Measurements from ENCODE around the gene C3orf52. TPM values are rescaled to one million over a fixed set of nuclear protein-coding genes. Genes with fewer than 3 reads are reported as not detected.

C3orf52 gene
- total and polyA plus RNA-seq, 3 donors from 2014 or later = 5.7 to 13.2 (median 6.8) TPM

GRCh38 chr3:112129925-112130637, 43.9 kb downstream of the C3orf52 start:
- H3K27ac ChIP-seq = no peak overlapping the region
- no peak for DNase-seq
- H3K4me3 ChIP-seq = no peak overlapping the region
- peaks cover 11% of the 10 kb centered on the region for H3K4me1 ChIP-seq
- WGBS, 2 donors = 91 to 93% methylated on average over 4 of the region's 4 CpGs
- TF ChIP-seq POLR2A (IDR thresholded peaks at IDR 0.05) (no peak), CTCF (IDR thresholded peaks at IDR 0.05) (no peak)
- intact Hi-C loops (cut with DNase I; ENCODE audit: low total_unique reads) = no loop called here
- no peaks in the 10 kb centered on the region for H3K36me3 ChIP-seq (ENCODE audit: low read depth, missing control alignments)
- H3K27me3 ChIP-seq = no peaks in the 10 kb centered on the region
- no peaks in the 10 kb centered on the region for H3K9me3 ChIP-seq

GRCh38 chr3:112130638-112130993, 44.4 kb downstream of the C3orf52 start:
- Histone ChIP-seq H3K4me1 (peaks cover 11% of the 10 kb centered on the region), H3K4me3 (no peak overlapping the region), H3K27me3 (no peaks in the 10 kb centered on the region), H3K27ac (no peak overlapping the region), H3K9me3 (no peaks in the 10 kb centered on the region), H3K36me3 (ENCODE audit: low read depth, missing control alignments) (no peaks in the 10 kb centered on the region)
- intact Hi-C loops (cut with DNase I; ENCODE audit: low total_unique reads) = no loop called here
- WGBS, 2 donors = 88 to 94% methylated on average over 3 of the region's 3 CpGs
- TF ChIP-seq CTCF (IDR thresholded peaks at IDR 0.05) (no peak), POLR2A (IDR thresholded peaks at IDR 0.05) (no peak)
- no peak for DNase-seq

- no peaks in the 10 kb centered on the region for H3K27me3 ChIP-seq
- 91 to 94% methylated on average over 3 of the region's 3 CpGs for WGBS, 2 donors
- H3K4me1 ChIP-seq = peaks cover 11% of the 10 kb centered on the region
- TF ChIP-seq POLR2A (IDR thresholded peaks at IDR 0.05) (no peak), CTCF (IDR thresholded peaks at IDR 0.05) (no peak)
- intact Hi-C loops (cut with DNase I; ENCODE audit: low total_unique reads) = no loop called here
- no peak overlapping the region for H3K27ac ChIP-seq
- no peaks in the 10 kb centered on the region for H3K9me3 ChIP-seq
- H3K36me3 ChIP-seq (ENCODE audit: low read depth, missing control alignments) = no peaks in the 10 kb centered on the region
- H3K4me3 ChIP-seq = no peak overlapping the region
- no peak for DNase-seq
Measured at GRCh38 chr3:112131111-112131510, 44.9 kb downstream of the C3orf52 start.

- Histone ChIP-seq H3K9me3 (no peaks in the 10 kb centered on the region), H3K27me3 (no peaks in the 10 kb centered on the region), H3K27ac (no peak overlapping the region), H3K4me3 (no peak overlapping the region), H3K4me1 (peaks cover 2% of the 10 kb centered on the region), H3K36me3 (ENCODE audit: low read depth, missing control alignments) (no peaks in the 10 kb centered on the region)
- 88 to 97% methylated on average over 3 of the region's 3 CpGs for WGBS, 2 donors
- intact Hi-C loops (cut with DNase I; ENCODE audit: low total_unique reads) = no loop called here
- TF ChIP-seq POLR2A (IDR thresholded peaks at IDR 0.05) (no peak), CTCF (IDR thresholded peaks at IDR 0.05) (no peak)
- no peak for DNase-seq
Measured at GRCh38 chr3:112132088-112132487, 45.9 kb downstream of the C3orf52 start.

GRCh38 chr3:112132554-112132953, 46.4 kb downstream of the C3orf52 start:
- no peak for DNase-seq
- Histone ChIP-seq H3K9me3 (no peaks in the 10 kb centered on the region), H3K27ac (no peak overlapping the region), H3K36me3 (ENCODE audit: low read depth, missing control alignments) (no peaks in the 10 kb centered on the region), H3K27me3 (no peaks in the 10 kb centered on the region), H3K4me1 (no peaks in the 10 kb centered on the region), H3K4me3 (no peak overlapping the region)
- 81 to 100% methylated on average over 1 of the region's 1 CpG for WGBS, 2 donors
- intact Hi-C loops (cut with DNase I; ENCODE audit: low total_unique reads) = no loop called here
- no peak for TF ChIP-seq POLR2A (IDR thresholded peaks at IDR 0.05)
- TF ChIP-seq CTCF (IDR thresholded peaks at IDR 0.05) = no peak
